HCT116 (cell line): ENCODE measurements around the gene C10orf95.

Experiments
- CTCF ChIP-seq, 3 experiments: fragments of 200-600 bp in 1 of 3; sonication (generic) in 1 of 3; IDR thresholded peaks in 2 of 3; conservative IDR thresholded peaks in 1 of 3; 2 replicates each; pipeline ENCODE4 v1.5.1; 2012 to 2017; ENCODE audit warnings: low read depth in 2 of 3, low read length in 2 of 3, antibody characterized with exemption in 1 of 3, borderline replicate concordance in 1 of 3, control low read depth in 1 of 3, mild to moderate bottlenecking in 1 of 3, mixed read lengths in 1 of 3, mixed run types in 1 of 3, moderate library complexity in 1 of 3; ENCODE audit not compliant: insufficient read depth in 1 of 3
- MAX ChIP-seq: IDR thresholded peaks from 2 replicates; pipeline ENCODE4 v1.6.1; 2012

GRCh38 chr10:102420714-102421506, 30.4 kb downstream of the C10orf95 start, which contains the start of gene FBXL15:
- TF ChIP-seq MAX (no peak), CTCF (IDR thresholded peaks at IDR 0.05 in 2 of 3, conservative IDR thresholded peaks at IDR 0.05 in 1 of 3; ENCODE audit: borderline replicate concordance in 1 of 3, insufficient read depth in 1 of 3, low read depth in 2 of 3, low read length in 2 of 3) (no peak)
